HepG2 (cell line): ENCODE data around the gene KLF5. TPM values are rescaled to one million over a fixed set of nuclear protein-coding genes. Genes with fewer than 3 reads are reported as not detected.

Source experiments
- ATAC-seq: fragments of 200-7000 bp; cut with Tn5 transposase; 3 replicates; pipeline ENCODE4 v1.9.1; 2020; ENCODE audit warnings: mild to moderate bottlenecking, moderate library complexity
- BruUV-seq: library from RNA; stranded (reverse); fragments of 400-500 nt; replicated peaks from 2 replicates; lab custom pipeline; 2021; lab: Mats Ljungman, UMichigan
- CTCF ChIA-PET: fragments of 300-600 bp; formaldehyde crosslinking; extraction: SDS; loops from one replicate; lab custom pipeline; 2021; ENCODE audit warnings: low total read pairs, inconsistent platforms, low intra/inter-chr PET ratio; lab: Yijun Ruan, JAX
- POLR2A ChIA-PET: fragments of 350-600 bp; sonication (Branson Sonifier 250); formaldehyde crosslinking; loops from one replicate; lab custom pipeline; 2020; ENCODE audit warnings: antibody characterized with exemption, inconsistent platforms; lab: Yijun Ruan, JAX
- DNase-seq: peaks from one replicate; pipeline ENCODE4 v3.0.0-alpha.2; 2015; ENCODE audit warnings: low spot score
- FAIRE-seq: peaks from 3 replicates; lab custom pipeline; 2011; peaks lifted over from hg19 to GRCh38; lab: Jason Lieb, UNC
- H2AFZ ChIP-seq: one replicate; pipeline ENCODE4 v1.6.1; 2011; ENCODE audit warnings: low read length, inconsistent platforms
- H3K27ac ChIP-seq: fragments of 300-600 bp; 3 replicates; pipeline ENCODE4 v1.8.0; 2011; ENCODE audit warnings: mixed run types, mild to moderate bottlenecking, mixed read lengths, low read length, inconsistent platforms; ENCODE audit not compliant: insufficient read depth; ENCODE audit errors: extremely low read length
- H3K27me3 ChIP-seq, 2 experiments: fragments of 200-600 bp in 1 of 2; 2 replicates in 1 of 2; 3 replicates in 1 of 2; pipeline versions ENCODE4 v1.6.0 to v1.8.0; 2011; ENCODE audit warnings: low read length in 2 of 2, mild to moderate bottlenecking in 2 of 2, moderate library complexity in 2 of 2, inconsistent platforms in 1 of 2; ENCODE audit not compliant: insufficient read depth in 2 of 2, control insufficient read depth in 1 of 2
- H3K36me3 ChIP-seq, 2 experiments: fragments of 200-600 bp in 1 of 2; replicated peaks in 1 of 2; 2 replicates in 1 of 2; 3 replicates in 1 of 2; pipeline versions ENCODE4 v1.5.1 to v1.8.0; 2011; ENCODE audit warnings: low read length in 2 of 2, inconsistent platforms in 1 of 2; ENCODE audit not compliant: insufficient read depth in 2 of 2, control insufficient read depth in 1 of 2
- H3K4me1 ChIP-seq: 2 replicates; pipeline ENCODE4 v1.5.1; 2012; ENCODE audit warnings: low read length, inconsistent platforms; ENCODE audit not compliant: insufficient read depth
- H3K4me2 ChIP-seq: 2 replicates; pipeline ENCODE4 v1.6.0; 2011; ENCODE audit warnings: low read depth, low read length, inconsistent platforms
- H3K4me3 ChIP-seq, 3 experiments: fragments of 200-600 bp in 1 of 3; sonication (generic), shearing (Covaris generic) in 1 of 3; replicated peaks in 1 of 3; 2 replicates each; pipeline ENCODE4 v1.5.1; 2011 to 2016; ENCODE audit warnings: low read length in 3 of 3, inconsistent platforms in 2 of 3, low read depth in 2 of 3, mild to moderate bottlenecking in 2 of 3, control low read depth in 1 of 3, mixed read lengths in 1 of 3; ENCODE audit not compliant: insufficient read depth in 1 of 3
- H3K79me2 ChIP-seq: one replicate; pipeline ENCODE4 v1.6.1; 2011; ENCODE audit warnings: low read length, inconsistent platforms; ENCODE audit not compliant: insufficient read depth
- H3K9ac ChIP-seq: 2 replicates; pipeline ENCODE4 v1.6.0; 2011; ENCODE audit warnings: mild to moderate bottlenecking, low read depth, low read length, inconsistent platforms; ENCODE audit not compliant: insufficient read depth
- H3K9me3 ChIP-seq: 2 replicates; pipeline ENCODE4 v1.5.1; 2012; ENCODE audit warnings: mild to moderate bottlenecking, low read length
- H4K20me1 ChIP-seq: 2 replicates; pipeline ENCODE4 v1.6.0; 2011; ENCODE audit warnings: inconsistent platforms, mild to moderate bottlenecking, low read length, moderate library complexity; ENCODE audit not compliant: insufficient read depth
- ELF4 ChIP-seq: sonication (generic); formaldehyde crosslinking; IDR thresholded peaks from 2 replicates; pipeline ENCODE4 v1.5.0; 2020; ENCODE audit warnings: missing genetic modification reagents, mild to moderate bottlenecking, moderate library complexity, borderline replicate concordance
- FOXM1 ChIP-seq: sonication (generic); formaldehyde crosslinking; IDR thresholded peaks from 2 replicates; pipeline ENCODE4 v1.5.0; 2020; ENCODE audit warnings: missing genetic modification reagents
- MLLT10 ChIP-seq: sonication (generic); formaldehyde crosslinking; IDR thresholded peaks from 2 replicates; pipeline ENCODE4 v1.4.0; 2020; ENCODE audit warnings: missing genetic modification reagents
- RFX1 ChIP-seq: fragments of 450-650 bp; IDR thresholded peaks from 2 replicates; pipeline ENCODE4 v1.6.1; 2017
- SOX6 ChIP-seq, 2 experiments: fragments of 450-650 bp in 1 of 2; sonication (generic) in 1 of 2; formaldehyde crosslinking in 1 of 2; IDR thresholded peaks; 2 replicates each; pipeline versions ENCODE4 v1.4.0 to v1.6.1; 2017 to 2020; ENCODE audit warnings: antibody characterized with exemption in 1 of 2, mild to moderate bottlenecking in 1 of 2, missing genetic modification reagents in 1 of 2
- SRY ChIP-seq: sonication (generic); formaldehyde crosslinking; IDR thresholded peaks from 2 replicates; pipeline ENCODE4 v1.8.0; 2022; ENCODE audit warnings: mild to moderate bottlenecking, missing genetic modification reagents
- TBX2 ChIP-seq: sonication (generic); formaldehyde crosslinking; IDR thresholded peaks from 2 replicates; pipeline ENCODE4 v1.5.0; 2020; ENCODE audit warnings: missing genetic modification reagents, mild to moderate bottlenecking, borderline replicate concordance
- TOPORS ChIP-seq: sonication (generic); formaldehyde crosslinking; IDR thresholded peaks from 2 replicates; pipeline ENCODE4 v1.8.0; 2023; ENCODE audit warnings: mild to moderate bottlenecking, missing genetic modification reagents
- ZNF777 ChIP-seq: sonication (generic); formaldehyde crosslinking; IDR thresholded peaks from 2 replicates; pipeline ENCODE4 v1.4.0; 2020; ENCODE audit warnings: missing genetic modification reagents
- WGBS: methylation state at CpG from one replicate; pipeline ENCODE4 v1.1.6; 2017; ENCODE audit warnings: low lambda C conversion rate; 5-methylcytosine and 5-hydroxymethylcytosine counted together
- in situ Hi-C: cut with HindIII; loops from 2 replicates; pipeline ENCODE4 v1.10.0; 2017; ENCODE audit warnings: low pct_unique_long_range_greater_than_20kb; ENCODE audit not compliant: extremely low pct_ligation_motif_present
- intact Hi-C: fragments of 100-400 bp; cut with micrococcal nuclease; formaldehyde crosslinking; loops from one replicate; pipeline ENCODE4 v1.10.0; 2022; ENCODE audit not compliant: unreplicated experiment
- polyA plus RNA-seq, 8 experiments: library from polyadenylated mRNA; depleted of rRNA in 3 of 8; stranded (reverse) in 7 of 8; unstranded in 1 of 8; fragments of >200 nt; fragmentation: Illumina TruSeq in 4 of 8; extraction: Trizol in 4 of 8; gene quantifications; 2 replicates each; pipeline versions ENCODE4 v1.2.1 to v1.2.3, GENCODE V29; 2011 to 2016; ENCODE audit warnings: low read depth in 4 of 8, missing spikeins in 1 of 8, mixed read lengths in 1 of 8; ENCODE audit not compliant: insufficient read depth in 1 of 8
- total RNA-seq, 5 experiments: library from RNA; depleted of rRNA; stranded (reverse); fragments of >200 nt; fragmentation: Illumina TruSeq; extraction: Trizol; gene quantifications; 2 replicates each; pipeline ENCODE4 v1.2.3, GENCODE V29; 2016; ENCODE audit warnings: low read depth in 1 of 5
- TF ChIP-seq, protein P1 (sequence below): sonication (generic); formaldehyde crosslinking; IDR thresholded peaks from 2 replicates; pipeline ENCODE4 v1.8.0; 2022; ENCODE audit warnings: low read depth, missing genetic modification reagents
- TF ChIP-seq, protein P2 (sequence below): sonication (generic); formaldehyde crosslinking; IDR thresholded peaks from one replicate; pipeline ENCODE4 v1.5.1; 2020; ENCODE audit warnings: mild to moderate bottlenecking, missing genetic modification reagents; ENCODE audit errors: not compliant biosample characterization
- TF ChIP-seq, protein P3 (sequence below): sonication (generic); formaldehyde crosslinking; IDR thresholded peaks from 2 replicates; pipeline ENCODE4 v1.9.0; 2021; ENCODE audit warnings: missing genetic modification reagents, borderline replicate concordance

Gene KLF5
- total and polyA plus RNA-seq, 2 of the 13 experiments (the other 11 are each of a cell fraction or from before 2014, with no cell fraction given), result 1.7 to 9.2 TPM

DNA sequence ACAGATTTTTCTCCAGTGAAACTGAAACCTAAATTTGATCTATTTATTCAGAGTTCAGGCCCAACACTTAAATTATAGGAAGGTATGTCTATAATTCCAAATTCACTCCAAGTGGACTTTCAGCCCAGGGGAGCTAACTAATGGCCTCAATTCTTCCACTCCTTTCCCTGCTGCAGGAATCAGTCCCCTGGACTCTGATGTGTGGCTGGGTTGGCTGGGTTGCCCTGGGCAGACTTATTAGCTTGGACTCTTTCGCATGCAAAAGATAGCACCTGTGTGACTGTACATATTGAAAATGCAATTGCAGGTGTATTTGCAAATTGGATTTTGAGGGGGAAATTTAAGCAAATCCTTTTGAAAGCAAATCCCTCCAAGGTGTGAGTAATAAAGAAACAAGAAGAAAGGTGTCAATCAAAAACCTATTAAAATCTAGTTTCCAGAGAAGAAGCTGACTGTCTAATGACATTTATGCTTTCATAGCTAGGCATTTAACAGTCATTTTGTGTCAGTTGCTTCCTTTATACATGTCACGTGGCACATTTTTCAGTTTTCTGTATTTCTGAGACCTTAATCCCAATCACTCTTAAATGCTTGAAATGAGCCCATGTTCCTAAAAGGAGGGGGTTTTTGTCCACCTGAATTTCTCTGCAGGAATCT lies 42.7 kb downstream of the KLF5 start:
- Histone ChIP-seq H3K79me2 (no peaks in the 10 kb centered on the region), H4K20me1 (no peaks in the 10 kb centered on the region), H3K9ac (no peak overlapping the region), H3K4me2 (no peak overlapping the region), H2AFZ (no peak overlapping the region), H3K27ac (no peak overlapping the region), H3K4me1 (peaks cover 3% of the 10 kb centered on the region; the same call in 1 of the 2 replicates), H3K27me3 (peaks cover 0 to 1% of the 10 kb centered on the region in 2 experiments; a peak in 1 of 5 replicates), H3K36me3 (no peaks in the 10 kb centered on the region), H3K9me3 (no peaks in the 10 kb centered on the region), H3K4me3 (no peak overlapping the region)
- no peak for FAIRE-seq
- no peak for DNase-seq
- ATAC-seq, result no peak
- BruUV-seq, result no TSS peak
- 57% methylated on average over 2 of the region's 2 CpGs for WGBS
- intact Hi-C loops, result no loop called here
- in situ Hi-C loops, result no loop called here
- CTCF ChIA-PET, result no interaction called here
- POLR2A ChIA-PET, result no interaction called here
- TF ChIP-seq SRY (CRISPR knock-in tag), result no peak
- no peak for TF ChIP-seq TBX2 (CRISPR knock-in tag)
- TF ChIP-seq TOPORS (CRISPR knock-in tag), result no peak
- TF ChIP-seq MLLT10, result no peak
- TF ChIP-seq, protein P1, sequence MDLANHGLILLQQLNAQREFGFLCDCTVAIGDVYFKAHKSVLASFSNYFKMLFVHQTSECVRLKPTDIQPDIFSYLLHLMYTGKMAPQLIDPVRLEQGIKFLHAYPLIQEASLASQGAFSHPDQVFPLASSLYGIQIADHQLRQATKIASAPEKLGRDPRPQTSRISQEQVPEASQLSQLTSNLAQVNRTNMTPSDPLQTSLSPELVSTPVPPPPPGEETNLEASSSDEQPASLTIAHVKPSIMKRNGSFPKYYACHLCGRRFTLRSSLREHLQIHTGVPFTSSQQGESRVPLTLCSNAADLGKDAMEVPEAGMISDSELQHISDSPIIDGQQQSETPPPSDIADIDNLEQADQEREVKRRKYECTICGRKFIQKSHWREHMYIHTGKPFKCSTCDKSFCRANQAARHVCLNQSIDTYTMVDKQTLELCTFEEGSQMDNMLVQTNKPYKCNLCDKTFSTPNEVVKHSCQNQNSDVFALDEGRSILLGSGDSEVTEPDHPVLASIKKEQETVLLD (CRISPR knock-in tag), result no peak
- TF ChIP-seq, protein P2, sequence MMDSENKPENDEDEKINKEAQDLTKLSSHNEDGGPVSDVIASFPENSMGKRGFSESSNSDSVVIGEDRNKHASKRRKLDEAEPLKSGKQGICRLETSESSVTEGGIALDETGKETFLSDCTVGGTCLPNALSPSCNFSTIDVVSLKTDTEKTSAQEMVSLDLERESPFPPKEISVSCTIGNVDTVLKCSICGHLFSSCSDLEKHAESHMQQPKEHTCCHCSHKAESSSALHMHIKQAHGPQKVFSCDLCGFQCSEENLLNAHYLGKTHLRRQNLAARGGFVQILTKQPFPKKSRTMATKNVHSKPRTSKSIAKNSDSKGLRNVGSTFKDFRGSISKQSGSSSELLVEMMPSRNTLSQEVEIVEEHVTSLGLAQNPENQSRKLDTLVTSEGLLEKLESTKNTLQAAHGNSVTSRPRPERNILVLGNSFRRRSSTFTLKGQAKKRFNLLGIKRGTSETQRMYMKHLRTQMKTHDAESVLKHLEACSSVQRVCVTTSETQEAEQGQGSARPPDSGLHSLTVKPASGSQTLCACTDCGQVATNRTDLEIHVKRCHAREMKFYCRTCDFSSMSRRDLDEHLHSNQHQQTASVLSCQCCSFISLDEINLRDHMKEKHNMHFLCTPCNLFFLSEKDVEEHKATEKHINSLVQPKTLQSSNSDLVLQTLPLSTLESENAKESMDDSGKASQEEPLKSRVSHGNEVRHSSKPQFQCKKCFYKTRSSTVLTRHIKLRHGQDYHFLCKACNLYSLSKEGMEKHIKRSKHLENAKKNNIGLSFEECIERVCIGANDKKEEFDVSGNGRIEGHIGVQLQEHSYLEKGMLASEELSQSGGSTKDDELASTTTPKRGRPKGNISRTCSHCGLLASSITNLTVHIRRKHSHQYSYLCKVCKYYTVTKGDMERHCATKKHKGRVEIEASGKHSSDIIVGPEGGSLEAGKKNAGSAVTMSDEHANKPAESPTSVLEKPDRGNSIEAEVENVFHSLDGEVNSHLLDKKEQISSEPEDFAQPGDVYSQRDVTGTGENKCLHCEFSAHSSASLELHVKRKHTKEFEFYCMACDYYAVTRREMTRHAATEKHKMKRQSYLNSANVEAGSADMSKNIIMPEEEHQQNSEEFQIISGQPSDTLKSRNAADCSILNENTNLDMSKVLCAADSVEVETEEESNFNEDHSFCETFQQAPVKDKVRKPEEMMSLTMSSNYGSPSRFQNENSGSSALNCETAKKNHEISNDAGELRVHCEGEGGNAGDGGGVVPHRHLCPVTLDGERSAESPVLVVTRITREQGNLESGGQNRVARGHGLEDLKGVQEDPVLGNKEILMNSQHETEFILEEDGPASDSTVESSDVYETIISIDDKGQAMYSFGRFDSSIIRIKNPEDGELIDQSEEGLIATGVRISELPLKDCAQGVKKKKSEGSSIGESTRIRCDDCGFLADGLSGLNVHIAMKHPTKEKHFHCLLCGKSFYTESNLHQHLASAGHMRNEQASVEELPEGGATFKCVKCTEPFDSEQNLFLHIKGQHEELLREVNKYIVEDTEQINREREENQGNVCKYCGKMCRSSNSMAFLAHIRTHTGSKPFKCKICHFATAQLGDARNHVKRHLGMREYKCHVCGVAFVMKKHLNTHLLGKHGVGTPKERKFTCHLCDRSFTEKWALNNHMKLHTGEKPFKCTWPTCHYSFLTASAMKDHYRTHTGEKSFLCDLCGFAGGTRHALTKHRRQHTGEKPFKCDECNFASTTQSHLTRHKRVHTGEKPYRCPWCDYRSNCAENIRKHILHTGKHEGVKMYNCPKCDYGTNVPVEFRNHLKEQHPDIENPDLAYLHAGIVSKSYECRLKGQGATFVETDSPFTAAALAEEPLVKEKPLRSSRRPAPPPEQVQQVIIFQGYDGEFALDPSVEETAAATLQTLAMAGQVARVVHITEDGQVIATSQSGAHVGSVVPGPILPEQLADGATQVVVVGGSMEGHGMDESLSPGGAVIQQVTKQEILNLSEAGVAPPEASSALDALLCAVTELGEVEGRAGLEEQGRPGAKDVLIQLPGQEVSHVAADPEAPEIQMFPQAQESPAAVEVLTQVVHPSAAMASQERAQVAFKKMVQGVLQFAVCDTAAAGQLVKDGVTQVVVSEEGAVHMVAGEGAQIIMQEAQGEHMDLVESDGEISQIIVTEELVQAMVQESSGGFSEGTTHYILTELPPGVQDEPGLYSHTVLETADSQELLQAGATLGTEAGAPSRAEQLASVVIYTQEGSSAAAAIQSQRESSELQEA (CRISPR knock-in tag), result no peak
- no peak for TF ChIP-seq RFX1
- no peak for TF ChIP-seq SOX6 (IDR thresholded peaks at IDR 0.05)
- no peak for TF ChIP-seq SOX6 (CRISPR knock-in tag; IDR thresholded peaks at IDR 0.05)
- TF ChIP-seq ZNF777, result no peak
- TF ChIP-seq ELF4, result no peak
- no peak for TF ChIP-seq FOXM1 (CRISPR knock-in tag)
- TF ChIP-seq, protein P3, sequence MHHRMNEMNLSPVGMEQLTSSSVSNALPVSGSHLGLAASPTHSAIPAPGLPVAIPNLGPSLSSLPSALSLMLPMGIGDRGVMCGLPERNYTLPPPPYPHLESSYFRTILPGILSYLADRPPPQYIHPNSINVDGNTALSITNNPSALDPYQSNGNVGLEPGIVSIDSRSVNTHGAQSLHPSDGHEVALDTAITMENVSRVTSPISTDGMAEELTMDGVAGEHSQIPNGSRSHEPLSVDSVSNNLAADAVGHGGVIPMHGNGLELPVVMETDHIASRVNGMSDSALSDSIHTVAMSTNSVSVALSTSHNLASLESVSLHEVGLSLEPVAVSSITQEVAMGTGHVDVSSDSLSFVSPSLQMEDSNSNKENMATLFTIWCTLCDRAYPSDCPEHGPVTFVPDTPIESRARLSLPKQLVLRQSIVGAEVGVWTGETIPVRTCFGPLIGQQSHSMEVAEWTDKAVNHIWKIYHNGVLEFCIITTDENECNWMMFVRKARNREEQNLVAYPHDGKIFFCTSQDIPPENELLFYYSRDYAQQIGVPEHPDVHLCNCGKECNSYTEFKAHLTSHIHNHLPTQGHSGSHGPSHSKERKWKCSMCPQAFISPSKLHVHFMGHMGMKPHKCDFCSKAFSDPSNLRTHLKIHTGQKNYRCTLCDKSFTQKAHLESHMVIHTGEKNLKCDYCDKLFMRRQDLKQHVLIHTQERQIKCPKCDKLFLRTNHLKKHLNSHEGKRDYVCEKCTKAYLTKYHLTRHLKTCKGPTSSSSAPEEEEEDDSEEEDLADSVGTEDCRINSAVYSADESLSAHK (CRISPR knock-in tag), result no peak
